GF-D8 (cell line): ENCODE data around the gene KCNIP1.

Source experiments
- DNase-seq: peaks from one replicate; lab custom pipeline; 2025; lab: John Stamatoyannopoulos, UW

KCNIP1 gene

DNA sequence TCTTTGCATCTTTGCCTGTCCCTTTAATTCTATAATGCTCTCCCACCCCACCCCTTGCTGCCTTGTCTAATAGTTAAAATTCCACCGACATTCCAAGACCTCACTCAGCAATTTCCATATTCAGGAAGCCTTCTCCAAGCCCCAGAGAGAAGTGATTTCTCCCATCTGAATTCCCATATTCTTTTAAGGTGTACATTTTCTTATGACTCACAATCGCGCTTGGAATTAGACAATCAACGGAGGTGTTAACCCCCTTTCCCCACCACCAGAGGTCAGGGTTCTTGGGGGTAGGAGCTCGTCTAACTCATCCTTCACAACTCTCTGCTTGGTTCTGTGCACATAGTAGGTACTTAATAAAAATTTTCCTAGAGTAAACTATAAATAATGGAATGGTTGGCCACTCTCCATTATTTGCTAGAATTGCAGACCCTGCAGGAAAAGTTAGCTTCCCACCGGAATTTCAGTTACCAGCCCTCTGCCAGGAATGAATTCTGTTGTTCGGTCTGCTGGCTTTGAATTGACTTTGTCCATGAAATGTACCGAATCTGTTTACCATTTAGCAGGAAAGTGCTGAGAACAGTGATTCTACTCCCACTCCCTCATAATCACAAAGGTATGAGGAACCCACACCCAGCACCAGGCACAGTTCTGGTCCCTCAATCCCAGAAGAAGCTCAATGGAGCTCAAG is 5.0 kb downstream of the KCNIP1 start:
- DNase-seq: no peak

- no peak for DNase-seq
These were observed 5.5 kb downstream of the KCNIP1 start for GRCh38 chr5:170509348-170509660.

DNA sequence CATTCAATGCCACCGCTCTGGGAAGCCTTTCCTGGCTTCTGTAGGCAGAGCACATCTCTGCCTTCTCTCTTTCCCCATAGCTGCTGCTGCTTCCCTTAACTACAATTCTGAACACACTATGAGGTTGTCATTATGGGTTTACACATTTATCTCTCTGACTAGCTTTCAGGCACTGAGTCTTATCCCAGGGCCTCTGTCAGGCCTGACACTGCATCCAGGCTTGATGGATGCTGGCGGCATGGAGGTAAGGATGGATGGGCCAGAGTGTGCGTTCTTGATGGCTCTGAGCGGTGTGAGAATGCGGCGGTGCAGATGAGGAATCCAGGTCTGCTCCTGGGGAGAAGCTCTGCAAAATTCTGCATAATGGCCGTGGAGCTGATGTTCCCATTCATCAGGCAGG is 6.3 kb downstream of the KCNIP1 start:
- no peak for DNase-seq

- DNase-seq: no peak
These were observed 6.7 kb downstream of the KCNIP1 start for GRCh38 chr5:170510559-170510958.

DNA sequence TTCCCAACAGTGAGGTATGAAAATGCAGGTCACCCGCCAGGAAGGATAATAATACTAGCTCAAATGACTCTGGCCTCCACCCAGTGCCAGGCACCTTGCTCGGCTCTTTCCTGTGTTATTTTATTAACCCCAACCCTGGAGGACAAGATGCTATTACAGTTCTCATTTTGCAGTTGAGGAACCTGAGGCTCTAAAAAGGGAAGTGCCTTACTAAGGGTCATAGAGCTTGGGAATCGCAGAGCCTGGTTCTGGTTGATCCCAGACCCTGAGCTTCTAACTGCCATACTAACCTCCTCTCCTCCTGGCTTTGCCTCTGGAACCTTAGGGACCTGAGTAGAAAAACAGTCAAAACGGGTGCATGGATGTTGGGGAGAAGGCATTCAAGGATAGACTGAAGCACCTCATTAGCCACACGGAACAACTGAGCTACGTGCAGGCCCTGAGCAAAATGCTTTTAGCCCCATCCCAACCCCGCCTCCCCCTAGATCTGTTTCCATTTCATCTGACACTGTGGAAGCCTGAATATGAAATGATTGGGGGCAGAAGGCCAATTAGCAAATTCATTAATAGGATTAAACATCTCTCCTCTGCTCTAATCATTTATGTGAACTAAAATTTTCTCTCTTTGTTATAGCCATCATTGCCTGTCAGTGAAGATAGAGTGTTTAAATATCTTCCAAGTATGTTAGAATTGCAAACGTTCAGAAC is 7.9 kb downstream of the KCNIP1 start:
- DNase-seq: no peak

DNA sequence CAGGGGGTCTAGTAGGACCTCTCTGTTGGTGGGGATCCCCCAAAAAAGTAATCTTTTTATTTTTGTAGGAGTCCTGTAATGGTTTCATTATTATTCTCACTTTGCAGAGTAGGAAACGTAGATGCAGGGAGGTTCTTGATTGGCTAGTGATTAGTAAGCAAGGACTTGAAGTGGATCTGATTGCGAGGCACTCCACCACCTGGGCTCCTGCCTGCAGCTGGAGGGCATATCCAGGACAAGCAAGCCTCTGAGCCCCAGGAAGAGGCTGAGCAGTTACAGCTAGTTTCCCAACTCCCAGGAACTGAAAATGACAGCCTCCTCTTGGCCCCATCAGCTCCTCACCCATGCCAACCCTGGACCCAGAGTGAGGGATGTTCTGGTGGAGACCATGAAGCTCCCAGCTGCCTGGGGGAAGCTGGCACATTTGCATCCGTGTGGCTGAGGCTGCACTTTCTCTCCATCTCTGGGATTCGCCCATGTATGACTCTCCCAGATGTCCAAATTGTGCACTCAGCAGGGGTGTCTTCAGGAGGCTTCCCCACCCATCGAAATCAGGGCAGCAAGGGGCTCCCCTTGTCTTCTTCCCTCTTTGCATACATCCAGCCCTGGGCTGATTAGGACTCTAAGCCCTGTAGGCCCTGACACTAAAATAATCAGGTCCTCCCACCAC is 10.2 kb downstream of the KCNIP1 start:
- DNase-seq: no peak

DNA sequence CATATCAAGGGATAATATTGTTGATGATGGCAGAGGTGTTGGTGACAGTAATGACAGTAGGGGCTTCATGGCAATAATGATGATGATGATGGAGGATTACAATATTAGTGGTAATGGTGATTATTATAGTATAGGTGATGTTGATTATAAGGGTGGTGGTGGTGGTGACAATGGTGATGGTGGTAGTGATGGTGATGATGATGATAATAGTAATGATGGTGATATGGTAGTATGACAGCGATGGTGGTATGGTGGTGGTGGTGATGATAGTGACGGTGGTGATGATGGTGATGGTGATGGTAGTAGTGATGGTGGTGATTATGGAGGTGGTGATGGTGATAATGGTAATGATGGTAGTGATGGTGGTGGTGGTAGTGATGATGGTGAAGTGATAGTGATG is 13.6 kb downstream of the KCNIP1 start:
- no peak for DNase-seq

DNA sequence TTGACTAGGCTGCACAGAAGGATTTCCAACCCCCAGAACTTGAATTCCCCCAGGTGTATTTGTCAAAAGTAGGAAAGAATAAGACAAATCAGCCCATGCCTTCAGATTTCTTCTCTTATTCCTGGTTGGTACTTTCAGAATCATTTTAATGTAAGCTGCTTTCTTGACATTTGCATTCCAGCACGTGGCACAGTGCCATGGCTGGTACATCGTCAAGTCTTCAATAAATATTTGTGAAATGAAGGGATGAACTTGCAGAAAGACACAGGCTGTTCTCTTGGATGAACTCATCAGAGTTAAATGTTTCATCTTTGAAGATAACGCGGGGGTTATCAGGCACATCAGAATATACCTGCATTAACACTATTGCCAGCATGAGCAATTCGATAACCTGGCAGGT is 14.5 kb downstream of the KCNIP1 start:
- DNase-seq: no peak

DNA sequence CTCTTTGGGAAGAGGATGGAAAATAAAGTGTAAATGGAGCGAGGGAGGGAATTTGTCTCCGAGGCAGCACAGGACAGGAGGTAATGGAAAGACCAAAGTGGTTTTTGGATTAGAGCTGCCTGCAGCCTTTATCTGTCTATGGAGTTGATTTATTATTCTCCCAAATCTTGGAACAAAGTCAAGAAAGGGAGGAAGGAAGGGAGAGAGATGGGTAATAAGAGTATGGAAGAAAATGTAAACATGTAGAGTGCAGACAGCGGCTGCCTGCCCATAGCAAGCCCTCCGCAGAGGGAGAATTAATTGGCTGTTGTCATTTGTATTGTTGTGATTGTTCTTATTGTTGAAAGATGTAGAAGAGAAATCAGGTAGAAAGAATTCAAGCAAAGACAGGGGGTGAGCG is 15.7 kb downstream of the KCNIP1 start:
- DNase-seq: no peak

GRCh38 chr5:170520372-170520771 is 16.6 kb downstream of the KCNIP1 start:
- DNase-seq: no peak

DNA sequence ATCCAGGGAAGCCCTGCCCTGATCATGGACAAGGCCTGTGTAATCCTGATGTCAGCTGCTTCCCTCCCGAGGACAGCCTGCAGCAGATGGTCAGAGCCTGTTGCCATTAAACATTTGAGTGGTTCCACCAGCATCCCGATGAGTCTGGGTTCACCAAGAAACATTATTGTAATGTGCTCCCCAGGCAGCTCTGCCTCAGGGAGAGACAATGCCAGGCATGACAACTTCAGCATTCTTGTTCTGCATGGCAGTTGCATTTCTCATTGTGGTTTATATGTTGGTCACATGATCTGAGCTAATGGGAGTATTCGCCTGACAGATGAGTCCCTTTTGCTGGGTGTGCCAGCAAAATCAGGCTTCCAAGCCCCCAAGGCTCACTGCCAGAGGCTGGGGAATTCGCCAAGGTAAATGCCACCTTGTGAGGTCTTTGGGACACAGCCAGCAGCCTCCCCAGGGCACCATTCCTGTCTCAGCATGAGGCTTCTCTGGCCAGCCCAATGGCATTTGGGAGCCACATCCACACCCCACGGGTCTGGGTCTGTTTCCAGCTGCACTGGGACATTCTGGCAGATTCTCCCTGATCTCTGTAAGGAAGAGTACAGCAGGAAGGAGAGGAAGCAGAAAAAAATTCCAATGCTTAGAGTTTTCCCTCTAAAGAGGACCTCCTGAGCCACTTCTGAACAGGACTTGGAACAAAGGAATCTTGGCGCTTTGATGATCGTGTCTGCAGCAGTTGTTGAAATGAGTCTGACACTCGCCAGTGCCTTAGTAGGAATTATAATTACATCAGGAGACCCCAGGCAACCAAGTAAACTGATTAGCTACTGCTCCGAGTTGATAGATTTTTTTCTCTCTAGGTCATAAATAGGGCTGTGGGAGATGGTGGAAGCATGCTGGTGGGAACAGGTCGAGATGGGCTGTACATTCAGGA is 18.7 kb downstream of the KCNIP1 start:
- DNase-seq: no peak

DNA sequence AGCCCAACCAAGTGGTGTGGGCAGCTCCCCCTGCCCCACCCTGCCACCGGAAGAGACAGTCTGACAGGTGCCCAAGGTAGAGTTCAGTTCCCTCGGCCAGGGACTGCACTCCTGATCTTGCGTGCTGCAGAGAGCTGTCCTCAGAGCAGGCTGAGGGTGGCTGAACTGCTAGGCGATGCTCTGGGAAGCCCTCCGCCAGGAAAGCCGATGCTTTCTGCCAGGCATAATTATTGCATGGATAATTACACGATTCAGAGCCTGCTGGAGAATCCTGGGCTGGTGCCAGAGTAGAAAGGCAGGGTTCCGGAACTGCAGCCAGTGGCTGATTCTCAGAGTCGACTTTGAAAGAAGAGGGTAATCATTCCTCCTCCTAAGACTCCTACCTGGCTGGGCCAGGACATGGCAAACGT is 19.3 kb downstream of the KCNIP1 start:
- DNase-seq: no peak

- no peak for DNase-seq
These were observed 20.0 kb downstream of the KCNIP1 start for GRCh38 chr5:170523830-170524229.

GRCh38 chr5:170524576-170524975 is 20.8 kb downstream of the KCNIP1 start:
- DNase-seq: no peak

DNA sequence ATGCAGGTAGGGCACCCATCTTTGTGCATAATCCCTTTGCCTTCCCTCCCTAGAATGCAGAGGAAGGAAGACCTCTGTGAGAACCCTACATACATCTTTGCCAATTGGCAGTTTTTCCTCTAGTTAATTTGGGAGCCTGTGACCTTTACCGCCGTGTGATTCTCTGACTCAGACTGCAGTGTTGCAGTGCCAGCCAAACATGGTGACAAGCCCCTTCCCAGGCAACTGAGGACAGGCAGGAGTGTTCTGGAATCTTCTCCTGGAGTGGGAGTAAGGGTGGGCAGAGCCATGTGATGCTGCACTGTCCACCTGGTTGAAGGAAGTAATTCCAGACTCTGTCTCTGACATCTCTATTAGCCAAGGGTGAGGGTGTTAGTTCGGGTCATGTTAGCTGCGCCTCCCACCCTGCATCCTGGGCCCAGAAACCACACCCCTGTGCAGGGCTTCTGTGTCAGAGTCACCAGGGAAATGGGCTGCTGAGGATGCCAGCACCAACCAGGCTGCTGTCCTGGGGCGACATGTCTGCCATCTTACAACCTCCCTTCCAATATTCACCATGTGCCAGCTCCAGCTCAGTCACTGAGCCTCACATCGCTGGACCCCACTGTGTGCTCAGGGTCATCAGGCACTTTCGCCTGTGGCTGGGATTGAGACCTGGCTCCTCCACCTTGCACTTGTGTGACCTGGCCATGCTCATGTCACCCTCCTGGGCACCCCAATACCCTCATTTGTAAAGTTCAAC is 21.8 kb downstream of the KCNIP1 start:
- DNase-seq: no peak

- no peak for DNase-seq
These were observed 24.2 kb downstream of the KCNIP1 start for GRCh38 chr5:170527991-170528390.

DNA sequence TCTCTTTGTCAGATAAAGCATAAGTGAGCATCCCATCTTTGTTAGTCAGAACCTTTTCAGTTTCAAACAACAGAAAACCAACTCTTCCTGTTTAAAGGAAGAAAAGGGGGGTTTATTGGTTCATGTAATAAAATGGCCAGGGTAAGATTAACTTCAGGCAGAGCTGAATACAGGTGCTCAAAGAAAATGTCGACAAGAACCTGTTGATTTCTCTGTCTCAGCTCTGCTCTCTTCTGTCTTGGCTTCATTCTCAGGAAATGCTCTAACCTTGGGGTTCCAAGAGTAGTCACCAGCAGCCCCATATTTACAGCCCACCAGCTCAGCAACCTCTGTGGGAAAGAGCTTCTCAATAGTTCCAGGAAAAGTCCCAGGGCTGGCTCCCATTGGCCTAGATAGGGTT is 25.2 kb downstream of the KCNIP1 start:
- no peak for DNase-seq

GRCh38 chr5:170532935-170533334 is 29.1 kb downstream of the KCNIP1 start:
- DNase-seq: no peak

- no peak for DNase-seq
These were observed 29.6 kb downstream of the KCNIP1 start for GRCh38 chr5:170533383-170533782.

GRCh38 chr5:170534177-170534576 is 30.4 kb downstream of the KCNIP1 start:
- DNase-seq: no peak

DNA sequence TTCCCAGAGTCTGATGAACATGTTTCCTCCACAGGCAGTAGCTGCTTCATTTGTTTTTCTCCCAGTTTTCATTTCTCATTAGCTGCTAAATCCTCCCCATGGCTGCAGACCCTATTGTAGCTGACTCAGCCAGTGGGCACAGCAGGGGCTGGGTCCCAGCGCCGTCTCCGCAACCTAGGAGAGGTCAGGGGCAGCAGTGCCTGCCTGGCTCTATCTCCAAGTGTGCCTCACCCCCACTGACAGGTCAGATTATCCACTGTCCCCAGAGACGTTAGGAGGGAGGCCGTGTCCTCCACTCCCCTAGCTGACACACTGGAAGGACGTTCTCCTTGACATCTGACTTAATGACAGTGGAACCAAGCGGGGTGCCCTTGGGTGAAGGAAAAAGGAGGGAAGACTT is 31.1 kb downstream of the KCNIP1 start:
- no peak for DNase-seq

GRCh38 chr5:170536525-170536924 is 32.7 kb downstream of the KCNIP1 start:
- no peak for DNase-seq
